NOMO-1 treated with DMSO at 0.1 percent for 48 hours (cell line): ENCODE data around the gene NKX1-1.
"Not testable (repeated sequence)": the region's sequence is repeated elsewhere in the genome, so short reads cannot be mapped to it uniquely, and the experiment has no call there.

Source experiments
- DNase-seq: peaks from one replicate; lab custom pipeline; 2025; ENCODE audit not compliant: unreplicated experiment; lab: John Stamatoyannopoulos, UW

The NKX1-1 gene

GRCh38 chr4:1393866-1394265 is 12.4 kb downstream of the NKX1-1 start:
- no peak for DNase-seq

DNA sequence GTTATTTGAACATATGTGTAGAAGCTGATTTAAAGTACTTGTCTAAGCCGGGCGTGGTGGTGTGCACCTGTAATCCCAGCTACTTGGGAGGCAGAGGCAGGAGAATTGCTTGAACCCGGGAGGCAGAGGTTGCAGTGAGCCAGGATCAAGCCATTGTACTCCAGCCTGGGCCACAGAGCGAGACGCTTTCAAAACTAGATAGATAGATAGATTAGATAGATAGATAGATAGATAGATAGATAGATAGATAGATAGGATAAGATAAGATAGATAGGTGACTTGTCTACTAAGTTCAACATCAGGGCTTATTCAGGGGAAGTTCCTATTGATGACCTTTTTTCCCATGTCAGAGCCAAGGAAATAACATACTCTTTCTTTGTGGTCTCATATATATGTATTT is 12.9 kb downstream of the NKX1-1 start:
- not testable (repeated sequence) for DNase-seq

DNA sequence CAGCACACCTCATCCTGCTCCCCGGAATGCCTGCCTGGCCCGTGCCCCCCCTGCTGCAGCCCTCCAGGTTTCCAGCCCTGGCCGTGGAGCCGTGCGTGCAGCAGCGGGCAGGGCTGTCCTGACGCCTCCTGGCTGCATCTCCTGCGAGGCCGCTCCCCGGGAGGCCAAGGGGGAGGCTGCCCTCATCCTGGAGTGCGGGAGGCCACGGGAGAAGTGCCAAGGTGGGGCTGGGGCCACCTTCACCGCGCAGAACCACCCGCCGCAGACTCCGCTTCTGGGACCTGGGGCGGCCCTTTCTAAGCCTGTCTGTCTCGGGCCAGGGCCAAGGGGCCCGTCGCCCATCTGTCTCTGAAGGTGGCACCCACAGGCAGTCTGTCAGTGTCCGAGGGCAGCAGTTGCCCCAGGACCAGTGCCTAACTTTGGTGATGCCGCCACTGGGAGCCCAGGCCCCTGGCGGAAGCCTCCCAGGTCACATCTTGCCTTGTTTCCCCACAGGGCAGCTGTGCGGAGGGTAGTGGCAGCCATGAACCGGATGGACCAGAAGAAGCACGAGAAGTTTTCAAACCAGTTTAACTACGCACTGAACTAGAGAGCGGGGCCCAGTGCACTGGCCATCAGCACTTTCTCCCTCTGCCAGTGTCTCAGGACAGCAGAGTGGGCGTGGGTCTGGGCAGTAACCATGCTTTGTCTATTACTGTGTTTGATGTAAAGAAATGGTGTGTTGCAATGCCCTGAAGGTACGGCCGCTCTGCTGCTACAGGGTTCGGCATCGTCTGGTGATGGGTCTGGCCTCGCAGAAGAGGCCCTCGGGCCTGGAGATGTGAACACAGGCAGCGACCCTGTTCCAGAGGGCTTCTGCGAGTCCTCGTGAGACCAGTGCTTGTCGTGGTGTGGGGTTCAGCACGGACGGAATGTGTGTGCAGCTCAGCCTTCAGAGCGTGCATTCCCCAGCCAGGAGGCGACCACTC is 20.6 kb downstream of the NKX1-1 start:
- no peak for DNase-seq

DNA sequence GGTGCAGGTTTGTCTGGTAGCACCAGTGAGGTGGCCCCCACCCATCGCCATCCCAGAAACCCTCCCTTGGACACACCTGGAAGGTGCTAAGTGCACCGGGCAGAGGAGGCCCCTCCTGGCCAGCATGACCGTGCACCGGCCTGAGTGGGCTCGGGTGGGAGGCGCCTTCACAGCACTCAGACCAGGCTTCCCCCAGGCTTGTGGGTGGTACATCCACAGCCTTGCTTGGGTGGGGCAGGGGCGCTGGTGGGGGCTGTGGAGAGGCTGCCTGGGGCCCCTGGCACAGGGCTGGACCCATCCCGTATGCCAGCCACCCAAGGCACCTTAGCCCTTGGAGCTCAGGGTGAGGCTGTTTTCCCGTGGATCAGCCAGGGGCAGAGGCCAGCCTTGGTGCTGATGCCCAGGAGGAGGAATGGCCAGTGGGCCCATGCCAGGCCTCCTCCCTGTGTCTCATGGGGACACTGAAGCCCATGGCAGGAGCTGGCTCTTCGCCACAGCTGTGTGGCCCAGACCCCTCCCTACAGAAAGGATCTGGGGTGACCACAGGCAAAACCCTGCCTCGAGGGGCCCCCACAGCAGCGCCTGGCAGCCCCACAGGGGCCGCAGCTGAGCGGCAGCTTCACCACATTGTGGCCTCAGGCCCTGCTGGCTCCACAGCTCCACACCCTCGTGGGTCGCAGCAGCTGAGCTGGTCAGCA is 21.4 kb downstream of the NKX1-1 start:
- DNase-seq = no peak

DNA sequence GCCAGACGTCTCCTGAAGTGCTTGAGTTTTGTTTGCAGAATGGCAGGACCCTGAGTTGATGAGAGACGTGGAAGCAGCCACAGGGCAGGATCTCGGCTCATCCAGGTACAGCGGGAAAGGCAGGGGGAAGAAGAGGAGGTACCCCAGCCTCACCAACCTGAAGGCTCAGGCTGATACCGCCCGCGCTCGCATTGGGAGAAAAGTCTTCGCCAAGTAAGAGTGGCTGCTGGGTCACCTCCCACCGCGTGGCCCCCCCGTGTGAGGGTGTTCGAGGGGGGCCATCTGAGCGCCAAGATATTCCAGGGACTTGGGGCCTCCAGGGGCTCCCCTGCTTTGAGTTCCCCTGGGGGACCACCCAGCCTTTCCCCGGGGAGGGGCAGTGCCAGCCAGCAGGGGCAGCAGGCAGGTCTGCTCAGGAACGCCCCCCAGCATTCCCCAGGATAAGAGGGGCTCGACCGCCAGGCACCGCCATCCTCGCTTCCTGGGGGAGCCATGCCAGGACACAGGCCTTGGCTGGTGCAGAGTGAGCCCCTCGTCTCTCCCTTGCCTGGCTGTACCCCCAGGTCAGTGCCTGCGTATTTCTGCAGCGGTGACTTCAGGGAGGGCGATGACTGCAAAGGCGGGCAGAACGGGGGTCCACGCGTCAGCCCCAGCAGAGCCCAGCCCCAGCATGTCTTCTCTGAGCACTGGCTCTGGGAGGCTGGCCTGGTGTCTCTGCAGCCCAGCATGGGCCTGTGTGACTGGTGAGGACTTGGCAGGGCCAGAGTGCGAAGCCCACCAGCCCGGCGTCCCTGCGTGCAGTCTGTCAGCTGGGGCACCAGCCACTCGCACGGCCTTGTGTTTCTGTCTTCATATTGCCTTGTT is 22.3 kb downstream of the NKX1-1 start:
- DNase-seq = no peak

DNA sequence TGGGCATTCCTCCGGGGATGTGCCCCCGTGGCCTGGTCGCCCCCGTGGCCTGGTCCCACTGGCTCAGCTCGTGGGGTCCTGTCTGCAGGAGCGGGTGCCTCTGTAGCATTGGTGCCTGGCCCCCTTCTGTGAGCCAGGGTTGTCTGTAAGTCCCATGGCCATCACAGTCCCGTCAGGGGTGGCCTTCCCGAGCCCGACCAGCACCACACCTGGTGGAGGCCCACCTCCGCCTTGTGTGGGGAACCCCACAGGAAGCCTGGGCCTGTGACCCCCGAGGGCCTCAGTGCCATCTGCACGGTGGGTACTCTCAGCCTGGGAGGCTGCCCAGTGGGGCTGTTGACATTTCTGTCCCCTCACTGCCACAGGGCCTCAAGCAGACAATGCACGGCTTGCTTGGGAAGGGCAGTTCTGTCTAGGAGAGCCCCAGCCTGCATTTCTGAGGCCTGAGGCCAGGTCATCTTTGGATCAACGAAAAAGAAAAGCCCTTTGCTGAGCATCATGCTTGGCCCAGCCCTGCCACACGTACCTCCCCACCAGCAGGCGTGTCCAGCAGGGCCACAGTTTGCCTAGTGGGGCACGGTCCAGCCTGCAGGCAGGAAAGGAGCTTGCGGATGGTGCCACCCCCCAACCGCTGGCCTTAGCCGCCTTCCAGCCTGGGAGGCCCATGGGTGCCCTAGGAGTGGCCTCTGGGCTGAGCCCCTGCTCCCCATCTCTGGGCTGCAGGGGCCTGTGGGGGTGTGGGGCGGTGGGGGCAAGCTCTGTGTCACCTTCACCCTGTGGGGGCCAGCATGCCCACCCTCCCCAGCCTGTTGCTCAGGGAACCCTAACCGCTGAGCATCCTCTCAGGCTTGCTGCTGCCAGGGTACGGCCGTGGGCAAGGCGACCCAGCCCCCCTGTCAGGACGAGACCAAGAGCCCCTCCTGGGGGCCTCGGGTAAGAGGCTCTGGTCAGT is 23.2 kb downstream of the NKX1-1 start:
- no peak for DNase-seq

GRCh38 chr4:1381944-1382541 is 24.2 kb downstream of the NKX1-1 start:
- DNase-seq = no peak

- DNase-seq = no peak
Observed at GRCh38 chr4:1381181-1381621, 25.0 kb downstream of the NKX1-1 start.

- DNase-seq = no peak
Observed at GRCh38 chr4:1380368-1381151, 25.7 kb downstream of the NKX1-1 start.

GRCh38 chr4:1379801-1380331 is 26.4 kb downstream of the NKX1-1 start:
- DNase-seq = no peak

- no peak for DNase-seq
Observed at GRCh38 chr4:1379351-1379781, 26.9 kb downstream of the NKX1-1 start.

- DNase-seq = no peak
Observed at GRCh38 chr4:1378559-1379231, 27.5 kb downstream of the NKX1-1 start.

DNA sequence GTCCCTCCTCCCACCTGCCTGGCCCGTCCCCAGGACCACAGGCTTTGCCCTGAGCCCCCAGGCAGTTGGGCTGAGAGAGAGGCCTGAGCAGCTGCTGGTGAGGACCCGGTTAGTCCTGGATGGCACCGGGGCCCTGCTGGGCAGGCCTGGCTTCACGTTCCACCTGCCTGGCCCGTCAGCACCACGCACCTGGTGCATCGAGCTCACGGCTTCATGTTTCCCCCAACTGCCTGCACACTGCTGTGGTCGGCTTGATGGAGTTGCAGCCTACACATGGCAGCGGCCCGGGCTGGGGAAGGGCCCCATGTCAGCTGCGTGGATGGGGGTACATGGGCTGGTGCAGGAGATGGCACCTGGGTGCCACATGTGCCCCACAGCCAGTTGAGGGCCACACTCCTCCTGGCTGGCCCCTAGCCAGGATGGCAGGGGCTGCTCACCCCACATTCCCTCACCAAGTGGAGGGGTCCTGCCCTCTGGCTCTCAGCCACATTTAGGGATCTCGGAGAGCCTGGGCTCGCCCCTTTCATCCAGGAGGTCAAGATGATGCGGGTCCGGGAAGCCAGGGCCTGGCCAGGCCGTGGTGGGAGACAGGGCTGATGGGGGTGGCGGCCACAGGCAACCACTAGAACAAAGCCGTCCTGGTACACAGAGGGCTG is 28.5 kb downstream of the NKX1-1 start:
- DNase-seq = no peak

GRCh38 chr4:1376841-1377605 is 29.2 kb downstream of the NKX1-1 start:
- no peak for DNase-seq

- no peak for DNase-seq
Observed at GRCh38 chr4:1376391-1376840, 29.8 kb downstream of the NKX1-1 start.

DNA sequence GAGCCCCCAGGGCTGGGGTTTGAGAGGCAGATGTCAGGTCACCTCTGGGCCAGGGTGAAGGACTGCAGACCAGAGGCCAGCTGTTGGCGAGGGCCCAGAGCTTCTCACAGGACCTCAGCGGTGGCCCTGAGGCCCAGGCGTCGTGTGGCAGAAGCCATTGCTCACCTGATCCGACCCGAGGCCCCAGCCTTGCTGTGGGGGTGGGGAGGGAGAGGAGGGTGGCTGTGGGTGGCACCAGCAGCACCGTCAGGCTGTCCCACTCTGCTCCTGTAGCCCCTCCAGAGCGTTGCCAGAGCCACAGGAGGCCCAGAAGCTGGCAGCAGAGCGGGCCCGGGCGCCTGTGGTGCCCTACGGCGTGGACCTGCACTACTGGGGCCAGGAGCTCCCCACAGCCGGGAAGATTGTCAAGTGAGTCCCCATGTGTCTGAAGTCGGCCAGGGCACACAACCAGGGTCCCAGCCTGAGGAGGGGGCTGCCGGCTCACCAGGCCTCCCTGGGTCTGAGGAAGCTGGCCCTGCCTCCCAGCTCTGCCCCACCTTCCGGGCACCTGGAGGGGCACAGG is 30.4 kb downstream of the NKX1-1 start:
- no peak for DNase-seq
